Lower leg skin (tissue), 4 donors: ENCODE measurements around the gene PLOD3. TPM values are rescaled to one million over a fixed set of nuclear protein-coding genes. Genes with fewer than 3 reads are reported as not detected.

ENCODE experiments used
- DNase-seq, 2 donors: peaks; one replicate each; pipeline ENCODE4 v3.0.0-alpha.2; 2019; ENCODE audit warnings: low spot score in 2 of 2
- H3K4me3 ChIP-seq: fragments of 200-600 bp; sonication (generic); 2 replicates; pipeline ENCODE4 v1.5.1; 2017; ENCODE audit warnings: mild to moderate bottlenecking, low read depth; ENCODE audit not compliant: poor library complexity, severe bottlenecking
- POLR2A ChIP-seq, 2 donors: fragments of 450-650 bp; IDR thresholded peaks; one replicate each; pipeline ENCODE4 v1.6.1; 2016 to 2017; ENCODE audit warnings: antibody characterized with exemption in 2 of 2, mild to moderate bottlenecking in 1 of 2, moderate library complexity in 1 of 2
- WGBS, 2 donors: methylation state at CpG; one replicate each; pipeline ENCODE4 v1.1.5; 2018; 5-methylcytosine and 5-hydroxymethylcytosine counted together
- intact Hi-C: fragments of 100-400 bp; cut with DNase I; formaldehyde crosslinking; loops from one replicate; pipeline ENCODE4 v1.15.0; 2023; ENCODE audit warnings: low total_unique reads
- total RNA-seq, 4 donors: library from RNA; depleted of rRNA; stranded (reverse); fragments of >200 nt; gene quantifications; one replicate each; pipeline ENCODE4 v1.1.0, GENCODE V29; 2016
- TF ChIP-seq, protein P1 (sequence below), 3 donors: fragments of 450-650 bp; IDR thresholded peaks; one replicate each; pipeline ENCODE4 v1.5.1; 2016; ENCODE audit warnings: antibody characterized with exemption in 3 of 3, mild to moderate bottlenecking in 3 of 3, moderate library complexity in 2 of 3

Gene PLOD3
- total RNA-seq, 4 donors from 2014 or later, result 16.4 to 31.9 (median 23.3) TPM

DNA sequence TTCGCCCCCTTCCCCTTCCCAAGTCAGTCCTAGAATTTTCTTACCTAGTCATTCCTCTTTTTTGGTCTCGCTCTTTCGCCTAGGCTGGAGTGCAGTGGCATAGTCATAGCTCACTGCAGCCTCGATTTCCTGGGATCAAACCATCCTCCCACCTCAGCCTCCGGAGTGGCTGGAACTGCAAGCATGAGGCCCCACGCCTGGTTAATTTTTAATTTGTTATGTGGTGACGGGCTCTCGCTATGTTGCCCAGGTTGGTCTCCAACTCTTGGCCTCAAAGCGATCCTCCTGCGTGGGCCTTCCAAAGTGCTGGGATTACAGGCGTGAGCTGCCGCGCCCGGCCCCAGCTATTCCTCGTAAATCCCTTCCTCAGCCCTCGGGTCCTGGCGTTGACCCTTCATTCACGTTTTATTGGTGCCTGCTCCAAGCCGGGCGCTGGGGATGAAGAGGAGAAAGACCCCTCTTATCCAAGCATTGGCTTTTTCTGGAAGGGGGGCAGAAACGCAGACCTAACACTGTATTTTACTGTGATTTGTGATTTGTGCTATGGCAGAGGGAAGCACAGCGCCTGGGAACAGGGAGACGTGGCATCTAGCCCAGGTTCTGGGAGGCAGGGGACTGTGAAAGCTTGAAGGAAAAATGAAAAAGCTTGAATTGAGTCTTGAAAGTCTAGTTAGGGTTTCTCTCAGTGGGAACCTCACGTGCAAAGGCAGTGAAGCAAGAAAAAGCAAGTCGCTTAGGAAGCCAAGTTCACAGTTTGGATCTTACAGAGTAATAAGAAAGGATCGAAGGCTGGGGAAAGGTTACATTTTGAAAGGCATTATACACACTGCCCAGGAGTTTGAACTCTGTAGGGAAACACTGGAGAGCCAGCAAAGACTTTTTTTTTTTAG, 1.1 kb upstream of the PLOD3 start:
- no peak for DNase-seq
- intact Hi-C loops, result no loop called here
- 3 to 6% methylated on average over 26 of the region's 26 CpGs for WGBS, 2 donors
- TF ChIP-seq, protein P1, sequence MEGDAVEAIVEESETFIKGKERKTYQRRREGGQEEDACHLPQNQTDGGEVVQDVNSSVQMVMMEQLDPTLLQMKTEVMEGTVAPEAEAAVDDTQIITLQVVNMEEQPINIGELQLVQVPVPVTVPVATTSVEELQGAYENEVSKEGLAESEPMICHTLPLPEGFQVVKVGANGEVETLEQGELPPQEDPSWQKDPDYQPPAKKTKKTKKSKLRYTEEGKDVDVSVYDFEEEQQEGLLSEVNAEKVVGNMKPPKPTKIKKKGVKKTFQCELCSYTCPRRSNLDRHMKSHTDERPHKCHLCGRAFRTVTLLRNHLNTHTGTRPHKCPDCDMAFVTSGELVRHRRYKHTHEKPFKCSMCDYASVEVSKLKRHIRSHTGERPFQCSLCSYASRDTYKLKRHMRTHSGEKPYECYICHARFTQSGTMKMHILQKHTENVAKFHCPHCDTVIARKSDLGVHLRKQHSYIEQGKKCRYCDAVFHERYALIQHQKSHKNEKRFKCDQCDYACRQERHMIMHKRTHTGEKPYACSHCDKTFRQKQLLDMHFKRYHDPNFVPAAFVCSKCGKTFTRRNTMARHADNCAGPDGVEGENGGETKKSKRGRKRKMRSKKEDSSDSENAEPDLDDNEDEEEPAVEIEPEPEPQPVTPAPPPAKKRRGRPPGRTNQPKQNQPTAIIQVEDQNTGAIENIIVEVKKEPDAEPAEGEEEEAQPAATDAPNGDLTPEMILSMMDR (IDR thresholded peaks at IDR 0.05), result no peak
- no peak for TF ChIP-seq POLR2A (IDR thresholded peaks at IDR 0.05)
- H3K4me3 ChIP-seq, result peak overlapping the region; percentile 80

DNA sequence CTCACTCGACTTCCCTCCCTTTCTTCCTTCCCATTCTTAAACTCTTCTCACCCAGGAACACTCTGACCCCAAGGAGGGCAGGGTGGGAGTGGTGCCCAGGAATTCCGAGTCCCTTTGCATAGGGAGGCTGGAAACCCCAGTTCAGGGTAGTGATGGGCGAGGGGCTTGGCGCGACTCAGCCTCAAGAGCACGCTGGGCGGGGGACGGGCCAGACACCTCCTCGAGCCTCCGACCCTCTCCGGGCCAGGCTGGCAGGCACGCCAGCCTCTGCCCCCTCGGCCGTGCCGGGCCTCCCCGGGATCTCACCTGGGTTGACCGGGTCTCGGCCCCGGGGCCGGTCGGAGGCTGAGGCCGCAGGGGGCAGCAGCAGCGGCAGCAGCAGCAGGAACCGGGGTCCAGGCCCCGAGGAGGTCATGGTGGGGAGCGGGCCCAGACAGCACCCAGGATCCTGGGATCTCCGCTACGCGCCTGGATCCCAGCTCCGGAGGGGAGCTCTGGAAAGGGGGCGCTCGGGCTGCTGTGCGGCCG, 457 bp downstream of the PLOD3 start:
- no peak for TF ChIP-seq POLR2A (IDR thresholded peaks at IDR 0.05)
- TF ChIP-seq, protein P1 (IDR thresholded peaks at IDR 0.05), result no peak
- intact Hi-C loops, result no loop called here
- 0 to 1% methylated on average over 9 to 25 of the region's 34 CpGs for WGBS, 2 donors
- H3K4me3 ChIP-seq, result peak overlapping the region; percentile 71
- DNase-seq, result no peak

DNA sequence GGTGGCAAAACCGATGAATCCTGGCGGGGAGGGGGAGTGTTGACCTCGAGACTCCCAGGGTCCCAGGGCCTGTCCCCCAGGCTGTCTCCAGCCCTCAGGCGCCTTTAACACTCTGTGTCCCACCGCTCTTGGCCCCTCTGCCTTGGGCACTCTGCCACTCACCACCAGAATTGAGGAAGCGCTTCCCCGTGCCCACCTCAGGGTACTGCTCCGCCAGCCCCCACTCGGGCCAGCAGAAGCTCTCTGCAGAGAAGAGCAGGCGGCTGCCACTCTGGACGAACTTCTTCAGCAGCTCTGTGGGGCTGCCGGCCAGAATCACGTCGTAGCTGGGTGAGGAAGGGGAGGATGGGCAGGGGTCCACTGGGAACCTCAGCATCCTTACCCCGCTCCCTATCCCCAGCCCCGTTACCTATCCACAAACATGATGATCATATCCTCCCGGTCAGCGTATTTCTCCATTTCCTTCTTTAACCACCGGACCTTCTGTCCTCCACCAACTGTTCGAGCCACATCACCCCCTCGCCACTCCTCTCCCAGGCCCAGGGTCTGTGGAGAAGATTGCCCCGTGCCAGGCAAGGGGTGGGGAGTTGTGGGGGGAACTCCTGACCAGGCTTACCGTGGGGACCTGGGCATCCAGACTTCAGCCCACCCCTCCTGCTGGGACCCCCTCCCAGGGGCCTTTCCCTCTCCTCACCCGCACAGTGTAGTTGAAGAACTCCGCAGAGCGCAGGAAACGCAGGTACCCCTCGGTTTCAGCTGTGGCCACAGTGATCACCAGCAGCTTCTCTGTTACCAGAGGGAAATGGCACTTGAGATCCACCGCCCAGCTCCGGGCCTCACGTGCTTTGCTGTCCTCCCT, 1.2 kb downstream of the PLOD3 start:
- DNase-seq, result no peak

DNA sequence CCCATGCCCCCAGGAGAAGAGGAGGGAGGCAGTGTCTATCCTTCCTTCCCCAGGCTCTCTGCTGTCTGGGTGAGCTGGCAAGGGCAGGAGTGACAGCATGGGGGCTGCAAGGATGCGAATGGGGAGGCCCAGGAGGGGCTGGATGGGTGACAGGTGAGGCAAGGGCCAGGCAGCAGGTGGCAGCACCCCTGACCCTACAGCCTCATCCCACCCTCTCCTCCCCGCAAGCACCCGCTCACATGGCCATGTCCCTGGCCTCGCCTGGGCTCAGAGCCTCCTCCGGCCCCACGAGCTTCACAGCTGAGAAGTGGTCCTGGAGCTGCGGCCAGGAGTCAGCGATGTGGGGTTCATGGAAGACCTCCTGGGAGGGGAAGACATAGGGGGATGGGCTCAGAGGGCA, 5.4 kb downstream of the PLOD3 start:
- intact Hi-C loops, result no loop called here
- 96 to 97% methylated on average over 8 of the region's 8 CpGs for WGBS, 2 donors
- no peak for TF ChIP-seq POLR2A (IDR thresholded peaks at IDR 0.05)
- TF ChIP-seq, protein P1 (IDR thresholded peaks at IDR 0.05), result no peak
- no peak for DNase-seq
- H3K4me3 ChIP-seq, result no peak overlapping the region

More for the DNA sequence above, 1.2 kb downstream of the PLOD3 start:
- intact Hi-C loops, result no loop called here
- 62 to 64% methylated on average over 31 of the region's 31 CpGs for WGBS, 2 donors
- H3K4me3 ChIP-seq, result peak overlapping the region; percentile 71
- TF ChIP-seq, protein P1 (IDR thresholded peaks at IDR 0.05), result no peak
- no peak for TF ChIP-seq POLR2A (IDR thresholded peaks at IDR 0.05)

DNA sequence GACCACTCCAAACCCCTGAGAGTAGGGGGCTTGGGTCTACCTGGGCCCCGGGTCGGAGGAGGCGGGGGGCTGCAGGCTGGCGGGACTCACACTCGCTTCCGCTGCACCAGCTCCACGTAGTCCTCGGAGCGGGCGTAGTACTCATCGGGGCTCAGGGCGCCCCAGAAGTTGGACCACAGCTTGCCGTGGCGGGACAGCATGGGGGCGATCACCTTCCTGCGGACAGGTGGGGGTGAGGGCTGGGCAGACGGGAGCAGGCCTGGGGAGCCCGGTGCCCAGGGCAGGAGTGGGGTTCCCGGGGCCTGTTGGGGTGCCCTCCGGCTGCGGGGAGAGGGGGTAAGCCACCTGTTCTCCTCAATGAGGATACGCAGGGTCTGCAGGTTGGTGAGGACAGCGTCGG, 5.9 kb downstream of the PLOD3 start:
- no peak overlapping the region for H3K4me3 ChIP-seq
- no peak for DNase-seq
- intact Hi-C loops, result no loop called here
- 94% methylated on average over 23 to 24 of the region's 24 CpGs for WGBS, 2 donors
- TF ChIP-seq POLR2A (IDR thresholded peaks at IDR 0.05), result no peak
- TF ChIP-seq, protein P1 (IDR thresholded peaks at IDR 0.05), result no peak
